UCSD-AML1 (cell line): ENCODE measurements around the gene HOXA5.

Source experiments
- DNase-seq: peaks from one replicate; lab custom pipeline; 2025; ENCODE audit not compliant: unreplicated experiment; lab: John Stamatoyannopoulos, UW

Gene HOXA5

DNA sequence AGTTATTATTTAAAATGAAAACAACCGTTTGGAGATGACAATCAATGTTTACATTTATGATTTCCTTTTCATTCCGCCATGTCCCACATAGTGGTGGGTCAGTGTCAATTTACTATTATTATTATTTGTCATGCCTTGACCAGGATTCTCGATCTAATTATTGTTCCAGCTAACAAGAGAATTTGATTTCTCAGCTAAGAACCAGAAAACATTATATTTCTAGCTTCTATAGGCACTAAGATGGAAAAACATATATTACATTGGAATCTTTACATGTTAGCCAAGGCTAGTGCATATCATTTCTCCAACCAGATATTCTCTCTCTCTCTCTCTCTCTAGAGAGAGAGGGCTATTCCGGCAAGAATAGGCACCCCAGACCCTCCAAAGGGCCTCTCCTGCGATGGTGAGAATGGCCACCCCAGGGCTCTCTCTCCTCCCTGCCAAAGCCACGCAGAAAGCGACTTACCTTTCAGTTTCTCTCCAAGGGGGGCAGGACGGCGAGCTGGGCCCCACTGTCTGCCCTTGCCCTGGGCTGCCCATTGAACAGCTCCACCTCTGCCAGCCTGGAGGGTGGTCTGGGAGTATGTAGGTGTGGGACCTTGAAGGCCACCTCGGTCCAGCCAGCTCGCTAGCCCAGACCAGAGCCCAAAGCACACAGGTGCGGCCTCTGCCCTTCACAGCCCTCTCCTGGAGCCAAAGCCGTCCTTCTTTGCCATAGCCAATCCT, 6.5 kb upstream of the HOXA5 start:
- no peak for DNase-seq

GRCh38 chr7:27148756-27149641, 5.5 kb upstream of the HOXA5 start:
- no peak for DNase-seq

- DNase-seq: no peak
Observed at GRCh38 chr7:27148031-27148755, 4.7 kb upstream of the HOXA5 start.

DNA sequence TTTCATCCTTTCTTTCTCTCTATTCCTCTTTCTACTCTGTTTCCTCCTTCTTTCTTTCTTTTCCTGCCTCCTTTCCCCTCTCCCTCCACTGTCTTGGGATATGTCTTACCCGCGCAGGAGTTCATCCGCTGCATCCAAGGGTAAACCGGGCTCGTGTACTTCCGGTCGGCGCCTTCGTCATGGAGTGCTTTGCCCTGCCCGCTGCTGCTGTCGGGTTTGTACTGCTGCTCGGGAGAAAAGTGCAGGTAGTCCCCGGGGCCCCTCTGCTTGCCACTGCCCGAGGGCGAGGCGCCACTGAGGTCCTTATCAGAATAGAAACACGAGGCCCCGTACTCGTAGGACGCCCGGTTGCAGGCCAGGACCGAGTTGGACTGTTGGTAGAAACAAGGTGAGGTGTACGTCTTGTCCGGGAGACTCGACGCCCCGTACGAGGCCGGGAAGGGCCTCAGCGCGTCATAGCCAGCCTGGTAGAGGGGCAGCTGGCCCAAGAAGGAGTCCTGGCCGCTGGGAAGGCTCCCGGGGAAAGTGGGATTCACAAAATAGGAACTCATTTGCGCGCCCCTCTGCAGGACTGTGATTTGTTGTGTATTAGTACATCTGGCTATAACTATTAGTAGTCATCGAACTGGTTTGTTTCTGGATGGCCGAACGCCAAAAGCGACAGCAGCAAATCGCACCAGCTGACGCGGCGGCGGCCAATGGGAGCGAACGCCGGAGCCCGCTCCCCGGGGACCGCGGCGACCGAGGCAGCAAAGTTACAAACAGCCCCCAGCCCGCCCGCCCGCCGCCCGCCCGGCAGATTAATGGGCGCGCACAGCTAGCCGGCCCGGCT, 3.9 kb upstream of the HOXA5 start, which contains the start of gene HOXA6:
Gene HOXA6 (minus strand): TSS at position 576 of the 832 bp plus-strand sequence. CDS start 25 bp downstream, at position 551.
- DNase-seq: no peak

GRCh38 chr7:27146491-27147198, 3.2 kb upstream of the HOXA5 start:
- no peak for DNase-seq

GRCh38 chr7:27145914-27146412, 2.5 kb upstream of the HOXA5 start:
- DNase-seq: no peak

DNA sequence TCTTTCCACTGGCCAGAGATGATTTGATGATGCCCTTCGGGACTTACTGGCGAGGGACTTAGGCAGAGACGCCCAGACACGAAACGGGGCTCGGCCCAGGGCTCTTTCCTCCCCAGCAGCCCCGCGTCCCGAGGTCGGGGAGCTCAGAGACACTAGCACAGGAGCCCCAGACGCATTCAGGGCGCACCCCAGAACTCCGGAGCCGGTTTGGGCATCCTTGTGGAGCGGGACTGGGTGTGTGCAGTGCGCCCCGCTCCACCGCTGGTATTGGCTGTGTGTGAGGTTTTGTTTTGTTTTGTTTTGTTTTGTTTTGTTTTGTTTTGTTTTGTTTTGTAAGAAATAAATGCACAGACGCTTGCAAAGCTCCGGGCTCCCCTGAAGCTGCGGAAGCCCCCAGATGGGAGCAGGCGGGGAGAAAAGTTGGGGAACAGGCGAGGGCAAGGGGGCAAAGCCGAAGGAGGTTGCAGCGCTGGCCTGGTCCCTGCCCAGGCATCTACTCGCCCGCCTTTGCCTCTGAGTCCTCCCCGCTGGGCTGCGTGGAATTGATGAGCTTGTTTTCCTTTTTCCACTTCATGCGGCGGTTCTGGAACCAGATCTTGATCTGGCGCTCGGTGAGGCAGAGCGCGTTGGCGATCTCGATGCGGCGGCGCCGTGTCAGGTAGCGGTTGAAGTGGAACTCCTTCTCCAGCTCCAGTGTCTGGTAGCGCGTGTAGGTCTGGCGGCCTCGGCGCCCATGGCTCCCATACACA, 1.9 kb upstream of the HOXA5 start:
- no peak for DNase-seq

- DNase-seq: no peak
Observed at GRCh38 chr7:27144781-27145164, 1.3 kb upstream of the HOXA5 start.

- no peak for DNase-seq
Observed at GRCh38 chr7:27143950-27144780, 684 bp upstream of the HOXA5 start.

DNA sequence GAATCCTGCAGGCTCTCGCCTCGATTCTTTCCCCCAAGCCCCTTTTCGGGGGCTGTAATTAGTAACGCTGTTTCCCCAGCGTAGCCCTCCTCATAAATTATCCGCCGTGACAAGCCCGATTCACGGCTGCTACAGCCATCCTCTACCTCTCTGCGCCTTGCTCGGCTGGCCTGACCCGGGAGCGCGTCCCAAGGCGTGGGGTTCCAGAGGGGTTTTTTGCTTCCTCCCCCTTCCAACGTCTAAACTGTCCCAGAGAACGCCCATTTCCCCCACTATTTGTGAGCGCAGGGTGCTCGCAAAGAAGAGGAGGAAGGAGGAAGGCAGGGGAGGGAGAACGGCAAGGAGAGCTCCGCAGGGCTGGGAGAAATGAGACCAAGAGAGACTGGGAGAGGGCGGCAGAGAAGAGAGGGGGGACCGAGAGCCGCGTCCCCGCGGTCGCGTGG, 880 bp downstream of the HOXA5 start:
- no peak for DNase-seq

GRCh38 chr7:27141923-27142579, 1.4 kb downstream of the HOXA5 start:
- no peak for DNase-seq

- no peak for DNase-seq
Observed at GRCh38 chr7:27141137-27141922, 2.2 kb downstream of the HOXA5 start.

DNA sequence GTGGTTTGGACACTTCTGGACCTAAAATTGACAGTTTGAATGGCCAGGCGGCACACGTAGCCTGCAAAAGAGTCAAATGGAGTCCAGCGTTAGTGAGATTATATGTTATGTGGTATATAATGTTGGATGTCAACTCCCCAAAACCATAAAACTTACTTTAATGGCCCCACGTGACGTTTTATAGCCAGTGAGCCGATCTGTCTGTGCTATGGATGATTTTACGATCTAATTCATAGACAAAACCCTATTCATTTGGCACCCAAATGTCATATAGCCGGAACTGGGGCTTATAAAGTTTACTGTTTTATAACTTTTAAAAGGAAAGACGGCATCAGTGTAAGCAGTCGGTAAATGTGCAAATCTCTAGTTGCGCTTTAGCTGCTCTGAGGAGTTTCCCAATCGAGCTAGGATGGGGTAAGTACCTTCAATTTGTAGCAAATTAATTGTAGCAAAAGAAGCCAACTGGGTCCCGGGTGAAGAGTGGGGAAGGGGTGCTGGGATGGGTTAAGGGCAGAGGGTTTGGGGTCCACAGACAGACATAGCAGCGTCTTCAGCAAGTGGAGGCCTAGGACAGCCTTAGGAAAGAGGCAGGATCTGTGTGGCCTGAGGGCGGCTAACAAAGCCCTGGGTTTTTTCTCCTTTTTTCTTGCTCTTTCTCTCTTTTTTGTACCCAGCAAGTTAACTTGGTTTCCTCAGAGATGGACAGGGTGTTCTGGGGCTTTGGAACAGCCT, 3.2 kb downstream of the HOXA5 start:
- DNase-seq: no peak

GRCh38 chr7:27139334-27140125, 4.0 kb downstream of the HOXA5 start:
- no peak for DNase-seq

GRCh38 chr7:27138985-27139333, 4.5 kb downstream of the HOXA5 start:
- no peak for DNase-seq

DNA sequence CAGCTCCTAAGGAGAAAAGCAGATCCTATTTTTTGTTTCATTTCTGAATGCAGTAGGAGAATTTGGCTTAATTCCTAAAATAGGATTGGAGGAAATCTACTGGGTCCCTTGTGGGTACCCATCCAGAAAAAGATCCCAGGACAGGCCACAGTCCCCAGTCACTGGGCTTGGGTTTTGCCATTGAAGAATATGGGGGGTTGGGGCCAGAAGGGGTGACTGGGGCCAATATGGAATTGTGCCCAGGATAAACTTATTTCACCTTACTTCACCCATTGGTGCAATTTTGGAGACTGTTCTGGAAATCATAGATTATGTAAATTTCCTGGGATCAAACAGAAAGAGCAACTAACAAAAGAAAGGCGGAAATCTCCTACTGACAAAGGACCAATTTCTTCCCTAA, 5.0 kb downstream of the HOXA5 start:
- no peak for DNase-seq
